Astrocyte of the cerebellum (primary cell): ENCODE data around the gene GDNF.
"Not testable (repeated sequence)": the region's sequence is repeated elsewhere in the genome, so short reads cannot be mapped to it uniquely, and the experiment has no call there.

ENCODE experiments used
- DNase-seq: peaks from one replicate; pipeline ENCODE4 v3.0.0-alpha.2; 2011; ENCODE audit warnings: low read depth
- H3K4me3 ChIP-seq: 2 replicates; pipeline ENCODE4 v1.5.1; 2011; ENCODE audit warnings: mild to moderate bottlenecking, low read depth, low read length, moderate library complexity
- in situ Hi-C: cut with HindIII; loops from 2 replicates; pipeline ENCODE4 v1.10.0; 2017; ENCODE audit warnings: low sequenced_read_pairs
- TF ChIP-seq, protein P1 (sequence below): IDR thresholded peaks from 2 replicates; pipeline ENCODE4 v1.5.1; 2012; ENCODE audit warnings: low read length, low read depth, moderate library complexity, mild to moderate bottlenecking; ENCODE audit errors: missing control alignments

GDNF gene

DNA sequence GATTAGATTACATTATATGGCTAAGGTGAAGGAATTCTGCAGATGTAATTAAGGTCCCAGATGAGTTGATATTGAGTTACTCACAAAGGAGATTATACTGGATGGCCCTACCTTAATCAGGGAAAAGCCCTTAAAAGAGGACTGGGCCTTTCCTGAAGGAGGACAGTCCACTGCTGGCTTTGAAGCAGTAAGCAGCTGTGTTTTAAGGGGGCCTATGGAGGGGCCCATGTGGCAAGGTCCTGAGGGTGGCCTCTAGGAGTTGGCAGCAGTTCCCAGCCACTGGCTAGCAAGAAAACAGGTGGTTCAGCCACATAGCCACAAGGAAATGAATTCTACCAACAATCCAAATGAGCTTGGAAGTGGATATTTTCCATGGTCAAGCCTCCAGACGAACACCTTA is 36.4 kb upstream of the GDNF start:
- no peak overlapping the region for H3K4me3 ChIP-seq
- no peak for DNase-seq
- TF ChIP-seq, protein P1, sequence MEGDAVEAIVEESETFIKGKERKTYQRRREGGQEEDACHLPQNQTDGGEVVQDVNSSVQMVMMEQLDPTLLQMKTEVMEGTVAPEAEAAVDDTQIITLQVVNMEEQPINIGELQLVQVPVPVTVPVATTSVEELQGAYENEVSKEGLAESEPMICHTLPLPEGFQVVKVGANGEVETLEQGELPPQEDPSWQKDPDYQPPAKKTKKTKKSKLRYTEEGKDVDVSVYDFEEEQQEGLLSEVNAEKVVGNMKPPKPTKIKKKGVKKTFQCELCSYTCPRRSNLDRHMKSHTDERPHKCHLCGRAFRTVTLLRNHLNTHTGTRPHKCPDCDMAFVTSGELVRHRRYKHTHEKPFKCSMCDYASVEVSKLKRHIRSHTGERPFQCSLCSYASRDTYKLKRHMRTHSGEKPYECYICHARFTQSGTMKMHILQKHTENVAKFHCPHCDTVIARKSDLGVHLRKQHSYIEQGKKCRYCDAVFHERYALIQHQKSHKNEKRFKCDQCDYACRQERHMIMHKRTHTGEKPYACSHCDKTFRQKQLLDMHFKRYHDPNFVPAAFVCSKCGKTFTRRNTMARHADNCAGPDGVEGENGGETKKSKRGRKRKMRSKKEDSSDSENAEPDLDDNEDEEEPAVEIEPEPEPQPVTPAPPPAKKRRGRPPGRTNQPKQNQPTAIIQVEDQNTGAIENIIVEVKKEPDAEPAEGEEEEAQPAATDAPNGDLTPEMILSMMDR: no peak
- in situ Hi-C loops: no loop called here

DNA sequence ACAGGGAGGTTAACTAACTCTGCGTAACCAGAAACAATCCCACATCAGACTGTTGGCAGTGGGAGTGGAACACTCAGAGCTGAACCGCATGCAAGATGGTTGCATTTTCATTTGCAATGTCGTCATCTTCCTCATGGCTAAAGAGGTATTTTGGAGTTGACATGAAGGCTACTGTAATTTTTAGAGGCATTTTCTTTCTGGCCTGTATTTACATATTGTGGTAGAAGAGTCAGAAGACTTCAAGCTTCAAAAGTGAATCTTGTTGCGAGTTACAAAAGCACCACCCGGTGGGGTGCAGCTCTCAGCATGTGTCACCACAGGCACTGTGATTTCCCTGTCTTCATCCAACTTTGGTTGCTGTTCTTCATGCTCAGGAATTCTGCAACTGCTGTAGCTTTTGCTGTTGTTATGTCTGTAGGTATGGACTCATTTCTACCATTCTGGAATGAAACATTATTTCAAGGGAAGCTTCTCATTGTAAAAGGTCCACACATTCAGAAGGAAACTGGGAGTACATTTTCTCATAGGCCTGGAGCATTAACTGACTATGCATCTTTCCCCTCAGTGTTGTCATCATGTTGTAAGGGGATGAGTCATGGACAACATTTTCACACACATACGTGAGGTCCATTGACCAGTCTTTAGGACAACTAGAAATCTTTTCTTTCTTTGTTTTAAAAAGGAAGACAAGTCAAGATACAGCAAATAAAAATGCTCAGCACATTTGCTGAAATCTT is 35.4 kb upstream of the GDNF start:
- in situ Hi-C loops: no loop called here
- H3K4me3 ChIP-seq: no peak overlapping the region
- TF ChIP-seq, protein P1: no peak
- peak; percentile 91 for DNase-seq

DNA sequence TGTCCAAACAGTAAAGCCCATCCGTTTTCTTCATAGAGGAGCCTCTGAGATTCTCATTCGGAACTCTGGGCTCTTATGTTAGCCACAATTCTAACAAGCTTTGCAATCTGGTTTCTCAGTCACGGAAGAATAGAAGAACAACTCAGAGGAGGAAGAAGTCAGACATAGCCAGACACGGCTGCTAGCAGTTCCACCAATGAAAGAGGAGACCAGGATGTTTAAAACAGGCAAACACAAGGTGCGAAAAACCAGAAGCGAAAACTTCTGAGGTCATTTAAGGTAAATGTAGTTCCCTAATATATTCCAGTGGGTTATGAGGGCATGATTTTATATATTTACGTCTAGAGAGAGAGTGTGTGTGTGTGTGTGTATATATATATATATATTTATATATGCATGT is 34.1 kb upstream of the GDNF start:
- TF ChIP-seq, protein P1: no peak
- no peak overlapping the region for H3K4me3 ChIP-seq
- in situ Hi-C loops: no loop called here
- DNase-seq: no peak

DNA sequence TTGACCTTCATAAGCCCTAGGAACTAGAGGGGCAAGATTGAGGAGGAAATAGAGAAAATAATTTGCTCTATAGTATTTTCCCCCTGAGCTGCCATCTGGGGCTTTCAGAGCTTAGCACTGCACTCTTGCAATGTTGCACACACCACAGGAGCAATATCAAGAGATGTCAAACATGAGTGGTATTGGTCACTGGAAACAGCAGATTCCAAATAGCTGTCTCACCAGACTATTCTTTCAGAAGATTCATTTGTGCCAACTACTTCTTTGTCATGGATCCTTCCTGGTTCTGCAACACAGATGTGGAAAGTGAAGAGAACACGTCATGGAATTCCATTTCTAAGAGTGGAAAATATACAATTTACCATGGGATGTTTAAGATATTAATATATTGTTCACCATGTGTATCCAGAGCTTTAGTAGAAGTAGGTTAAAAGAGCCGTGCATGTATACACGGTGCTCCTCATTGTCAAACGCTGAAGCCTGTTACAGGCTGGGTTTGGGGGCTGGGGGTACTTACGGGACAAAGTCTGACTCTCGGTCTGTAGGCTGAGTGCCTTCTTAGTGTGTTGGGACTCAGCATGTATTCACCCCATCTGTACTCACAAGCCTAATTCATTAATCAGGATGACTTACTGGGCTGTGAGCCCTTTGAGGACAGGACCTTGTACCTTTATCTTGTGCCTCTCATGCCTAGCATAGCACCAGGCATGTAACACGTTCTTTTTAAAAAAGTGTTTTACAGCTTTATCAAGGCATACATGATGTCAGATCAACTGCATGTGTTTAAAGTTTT is 31.4 kb upstream of the GDNF start:
- TF ChIP-seq, protein P1: no peak
- in situ Hi-C loops: no loop called here
- peak; percentile 20 for DNase-seq
- H3K4me3 ChIP-seq: no peak overlapping the region

DNA sequence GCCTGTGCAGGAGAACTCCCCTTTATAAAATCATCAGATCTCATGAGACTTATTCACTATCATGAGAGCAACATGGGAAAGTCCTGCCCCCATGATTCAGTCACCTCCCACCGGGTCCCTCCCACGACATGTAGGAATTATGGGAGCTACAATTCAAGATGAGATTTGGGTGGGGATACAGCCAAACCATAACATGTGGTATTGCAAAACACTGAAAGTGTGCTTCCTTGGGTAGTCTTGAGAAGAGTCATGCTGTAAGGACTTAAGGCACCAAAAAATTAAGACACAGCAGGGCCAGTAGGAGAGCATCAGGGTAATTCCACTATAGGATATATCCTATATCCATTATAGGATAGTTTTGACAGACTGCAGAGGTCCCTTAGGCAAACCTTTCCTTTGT is 29.4 kb upstream of the GDNF start:
- no peak for DNase-seq
- TF ChIP-seq, protein P1: no peak
- H3K4me3 ChIP-seq: no peak overlapping the region
- in situ Hi-C loops: no loop called here

DNA sequence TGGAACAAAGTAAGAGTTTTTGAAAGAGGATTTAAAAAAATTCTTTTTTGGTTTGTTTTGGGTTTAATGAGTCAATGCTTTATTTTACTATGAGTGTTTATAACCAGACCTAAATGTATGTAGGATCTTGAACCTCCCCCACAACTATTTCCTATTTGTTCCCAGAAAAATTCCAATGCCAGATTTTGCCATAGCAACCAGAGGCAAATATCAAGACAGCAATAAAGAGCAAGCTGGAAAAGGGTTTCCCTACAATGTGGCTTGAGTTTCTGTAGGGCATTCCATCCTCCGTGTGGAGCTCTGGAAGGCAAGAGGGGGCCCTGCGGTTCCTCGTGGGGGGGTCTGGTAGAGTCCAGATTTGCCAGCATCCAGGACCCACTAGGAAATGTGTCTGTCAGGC is 27.8 kb upstream of the GDNF start:
- TF ChIP-seq, protein P1: no peak
- in situ Hi-C loops: no loop called here
- DNase-seq: peak; percentile 23
- H3K4me3 ChIP-seq: no peak overlapping the region

DNA sequence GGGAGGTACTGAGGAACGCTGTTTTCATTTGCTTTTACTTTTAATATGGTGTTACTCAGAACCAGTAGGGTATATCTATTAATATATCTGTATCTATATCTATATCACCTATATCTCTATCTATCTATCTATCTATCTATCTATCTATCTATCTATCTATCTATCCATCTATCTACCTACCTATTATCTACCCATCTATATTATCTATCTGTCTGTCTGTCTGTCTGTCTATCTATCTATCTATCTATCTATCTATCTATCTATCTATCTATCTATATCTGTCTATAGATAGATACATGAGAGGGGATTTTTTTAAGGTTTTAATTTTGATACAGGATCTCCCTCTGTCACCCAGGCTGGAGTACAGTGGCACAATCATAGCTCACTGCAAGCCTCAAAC is 23.1 kb upstream of the GDNF start:
- in situ Hi-C loops, H3K4me3 ChIP-seq, DNase-seq: not testable (repeated sequence)
